Activated naive CD8-positive, alpha-beta T cell treated with anti-CD3 and anti-CD28 coated beads for 36 hours (primary cell): Measurements from ENCODE around the gene CSNK2B. TPM values are rescaled to one million over a fixed set of nuclear protein-coding genes. Genes with fewer than 3 reads are reported as not detected.

ENCODE experiments used
- total RNA-seq, 2 experiments: library from RNA; stranded (reverse); gene quantifications; one replicate each; pipeline ENCODE4 v1.2.3, GENCODE V29; 2021

CSNK2B gene
- total RNA-seq, 2 experiments from 2014 or later, result 297 to 307 TPM

Other genes with a start within 250 kb of the CSNK2B start
- gene MICB, start 167.9 kb upstream of the CSNK2B start, total RNA-seq, result 10 to 100 TPM; 17.7 to 18.5 TPM
- gene MCCD1, start 137.1 kb upstream of the CSNK2B start, total RNA-seq, result not detected
- 100 to 1,000 TPM; 570 to 580 TPM for gene DDX39B, start 124.1 kb upstream of the CSNK2B start, total RNA-seq
- 1 to 10 TPM; 1.0 to 1.5 TPM for gene ATP6V1G2, start 119.5 kb upstream of the CSNK2B start, total RNA-seq
- 10 to 100 TPM; 10.6 TPM for gene NFKBIL1, start 118.5 kb upstream of the CSNK2B start, total RNA-seq
- 100 to 1,000 TPM; 328 to 335 TPM for gene LTA, start 93.8 kb upstream of the CSNK2B start, total RNA-seq
- 100 to 1,000 TPM; 114 to 115 TPM for gene TNF, start 90.5 kb upstream of the CSNK2B start, total RNA-seq
- 100 to 1,000 TPM; 273 TPM for gene LTB, start 83.7 kb upstream of the CSNK2B start, total RNA-seq
- 10 to 100 TPM; 29.1 TPM for gene LST1, start 79.8 kb upstream of the CSNK2B start, total RNA-seq
- 10 to 100 TPM; 28.7 to 31.2 TPM for gene NCR3, start 73.1 kb upstream of the CSNK2B start, total RNA-seq
- gene AIF1, start 50.8 kb upstream of the CSNK2B start, total RNA-seq, result 100 to 1,000 TPM; 150 to 157 TPM
- gene PRRC2A, start 45.4 kb upstream of the CSNK2B start, total RNA-seq, result 100 to 1,000 TPM; 244 to 252 TPM
- gene BAG6, start 13.4 kb upstream of the CSNK2B start, total RNA-seq, result 100 to 1,000 TPM; 244 to 246 TPM
- gene APOM, start 10.2 kb upstream of the CSNK2B start, total RNA-seq, result 1 to 10 TPM; 5.1 to 5.7 TPM
- 10 to 100 TPM; 10.8 to 11.1 TPM for gene C6orf47, start 5.3 kb upstream of the CSNK2B start, total RNA-seq
- gene GPANK1, start 1.1 kb upstream of the CSNK2B start, total RNA-seq, result 10 to 100 TPM; 33.3 to 37.0 TPM
- gene LY6G5B, start 3.9 kb downstream of the CSNK2B start, total RNA-seq, result 10 to 100 TPM; 17.6 to 21.4 TPM
- gene LY6G5C, start 15.0 kb downstream of the CSNK2B start, total RNA-seq, result 1 to 10 TPM; 2.3 to 2.4 TPM
- gene ABHD16A, start 37.2 kb downstream of the CSNK2B start, total RNA-seq, result 10 to 100 TPM; 33.3 to 35.8 TPM
- not detected for gene LY6G6F, start 40.8 kb downstream of the CSNK2B start, total RNA-seq
- gene LY6G6D, start 49.3 kb downstream of the CSNK2B start, total RNA-seq, result not detected
- not detected for gene LY6G6C, start 55.7 kb downstream of the CSNK2B start, total RNA-seq
- gene MPIG6B, start 57.3 kb downstream of the CSNK2B start, total RNA-seq, result under 1 TPM; 0.16 to 0.56 TPM
- 1 to 10 TPM; 3.5 to 3.8 TPM for gene DDAH2, start 63.2 kb downstream of the CSNK2B start, total RNA-seq
- gene CLIC1, start 70.5 kb downstream of the CSNK2B start, total RNA-seq, result 100 to 1,000 TPM; 328 to 329 TPM
- 10 to 100 TPM; 48.1 to 53.4 TPM for gene MSH5, start 73.9 kb downstream of the CSNK2B start, total RNA-seq
- gene SAPCD1, start 96.6 kb downstream of the CSNK2B start, total RNA-seq, result 1 to 10 TPM; 7.6 to 9.5 TPM
- gene VWA7, start 111.2 kb downstream of the CSNK2B start, total RNA-seq, result 1 to 10 TPM; 1.6 to 1.7 TPM
- 100 to 1,000 TPM; 176 to 181 TPM for gene VARS1, start 129.7 kb downstream of the CSNK2B start, total RNA-seq
- gene LSM2, start 140.9 kb downstream of the CSNK2B start, total RNA-seq, result 100 to 1,000 TPM; 145 TPM
- 1 to 10 TPM; 1.2 to 1.5 TPM for gene HSPA1L, start 149.2 kb downstream of the CSNK2B start, total RNA-seq
- gene HSPA1A, start 149.5 kb downstream of the CSNK2B start, total RNA-seq, result 10 to 100 TPM; 24.3 to 24.8 TPM
- 10 to 100 TPM; 21.6 to 24.3 TPM for gene HSPA1B, start 161.7 kb downstream of the CSNK2B start, total RNA-seq
- 10 to 100 TPM; 12.4 to 12.9 TPM for gene NEU1, start 196.7 kb downstream of the CSNK2B start, total RNA-seq
- gene SLC44A4, start 212.9 kb downstream of the CSNK2B start, total RNA-seq, result under 1 TPM in 1 of 2 experiments, not detected in 1; 0.30 TPM
- 10 to 100 TPM; 63.4 to 64.0 TPM for gene EHMT2, start 231.6 kb downstream of the CSNK2B start, total RNA-seq
- gene ZBTB12, start 236.0 kb downstream of the CSNK2B start, total RNA-seq, result 1 to 10 TPM; 3.1 to 3.2 TPM